Activated CD4-positive, alpha-beta memory T cell treated with anti-CD3 and anti-CD28 coated beads, Interleukin-2, amount 10 ng/mL, durations not matched to agents 7 days and 5 days (primary cell): ENCODE data around the gene PRKN. TPM values are rescaled to one million over a fixed set of nuclear protein-coding genes. Genes with fewer than 3 reads are reported as not detected.

ENCODE experiments used
- CTCF ChIA-PET: fragments of 350-600 bp; sonication (Branson Sonifier 250); formaldehyde crosslinking; loops from one replicate; lab custom pipeline; 2021; ENCODE audit warnings: antibody characterized with exemption, inconsistent platforms; lab: Charles Lee
- POLR2A ChIA-PET: fragments of 350-600 bp; sonication (Branson Sonifier 250); formaldehyde crosslinking; loops from one replicate; lab custom pipeline; 2021; ENCODE audit warnings: antibody characterized with exemption; lab: Charles Lee
- DNase-seq: peaks from one replicate; pipeline ENCODE4 v3.0.0-alpha.2; 2020
- H3K27ac Mint-ChIP-seq: one replicate; pipeline ENCODE4 v1.8.0; 2021; ENCODE audit warnings: mild to moderate bottlenecking, mixed read lengths
- H3K27me3 Mint-ChIP-seq: one replicate; pipeline ENCODE4 v1.8.0; 2021; ENCODE audit warnings: mixed read lengths
- H3K36me3 Mint-ChIP-seq: one replicate; pipeline ENCODE4 v1.8.0; 2021; ENCODE audit warnings: low read depth, mixed read lengths
- H3K4me1 Mint-ChIP-seq: one replicate; pipeline ENCODE4 v1.8.0; 2021; ENCODE audit warnings: mixed read lengths
- H3K4me3 Mint-ChIP-seq: one replicate; pipeline ENCODE4 v1.8.0; 2021; ENCODE audit warnings: mild to moderate bottlenecking, mixed read lengths
- H3K9me3 Mint-ChIP-seq: one replicate; pipeline ENCODE4 v1.8.0; 2021; ENCODE audit warnings: mixed read lengths
- total RNA-seq, 2 experiments: library from RNA; stranded (reverse); gene quantifications; one replicate each; pipeline ENCODE4 v1.2.3, GENCODE V29; 2021

The PRKN gene
- total RNA-seq, 2 experiments from 2014 or later = 0.13 to 0.43 TPM

DNA sequence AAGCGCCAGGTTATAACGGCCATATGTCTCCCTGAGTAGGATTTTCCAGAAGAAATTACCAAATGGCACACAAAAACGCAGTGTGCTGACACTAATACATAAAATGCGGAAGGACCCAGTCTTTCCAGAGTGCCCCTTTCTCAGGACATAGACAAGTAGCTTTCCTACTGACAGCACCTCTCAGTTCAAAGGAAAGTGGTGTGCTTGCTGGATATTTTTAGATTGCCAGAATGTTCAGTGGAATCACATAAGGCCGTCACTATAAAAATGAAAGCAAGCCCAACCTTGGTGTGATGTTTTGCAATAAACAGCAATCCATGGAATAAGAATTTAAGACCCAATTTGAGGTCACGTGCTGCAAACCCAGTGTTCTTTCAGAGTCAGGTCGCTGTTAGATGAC lies 1318.2 kb downstream of the PRKN start:
- Mint-ChIP-seq H3K36me3 (no peaks in the 10 kb centered on the region), H3K27me3 (no peaks in the 10 kb centered on the region), H3K27ac (no peak overlapping the region), H3K4me3 (no peak overlapping the region), H3K4me1 (no peaks in the 10 kb centered on the region), H3K9me3 (no peaks in the 10 kb centered on the region)
- no peak for DNase-seq
- POLR2A ChIA-PET = no interaction called here
- CTCF ChIA-PET = no interaction called here

DNA sequence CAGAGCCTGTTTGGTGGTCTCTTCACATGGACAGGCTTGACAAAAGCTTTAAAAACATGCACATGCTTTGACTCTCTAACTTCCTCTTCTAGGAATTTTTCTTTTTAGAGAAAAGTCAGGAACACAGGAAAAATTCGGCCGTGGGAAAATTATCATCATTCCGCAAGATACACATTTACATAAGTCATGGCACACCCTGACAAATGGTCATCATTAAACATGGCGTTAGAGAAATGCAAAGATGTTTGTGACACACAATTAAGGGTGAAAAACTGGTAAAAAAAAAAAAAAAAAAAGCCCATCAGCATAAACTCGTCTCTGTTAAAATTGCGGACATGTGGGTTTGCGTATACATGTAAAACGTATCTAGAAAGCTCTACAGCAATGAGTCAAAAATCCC lies 1319.5 kb downstream of the PRKN start:
- DNase-seq = no peak
- Mint-ChIP-seq H3K4me1 (no peaks in the 10 kb centered on the region), H3K9me3 (no peaks in the 10 kb centered on the region), H3K27me3 (no peaks in the 10 kb centered on the region), H3K27ac (no peak overlapping the region), H3K36me3 (no peaks in the 10 kb centered on the region), H3K4me3 (no peak overlapping the region)
- ChIA-PET POLR2A (no interaction called here), CTCF (interaction anchor here (0.7 to 4.2 kb wide), 2 partner anchors 10 to 479 kb away, joined by 4 to 20 read pairs; no protein-coding TSS in a partner anchor)

DNA sequence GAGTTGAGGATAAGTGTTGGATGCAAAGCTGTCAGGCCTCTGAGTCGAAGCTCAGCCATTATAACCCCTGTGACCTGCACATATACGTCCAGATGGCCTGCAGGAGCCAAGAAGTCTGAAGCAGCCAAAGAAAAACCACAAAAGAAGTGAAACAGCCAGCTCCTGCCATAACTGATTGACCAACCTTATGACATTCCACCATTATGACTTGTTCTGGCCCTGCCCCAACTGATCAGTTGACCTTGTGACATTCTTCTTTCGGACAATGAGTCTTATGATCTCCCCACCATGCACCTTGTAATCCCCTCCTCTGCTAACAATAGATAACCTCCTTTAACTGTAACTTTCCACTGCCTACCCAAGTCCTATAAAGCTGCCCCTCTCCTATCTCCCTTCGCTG lies 1320.0 kb downstream of the PRKN start:
- POLR2A ChIA-PET = no interaction called here
- H3K9me3 Mint-ChIP-seq = no peaks in the 10 kb centered on the region
- no peak for DNase-seq
- H3K4me3 Mint-ChIP-seq = no peak overlapping the region
- no peaks in the 10 kb centered on the region for H3K4me1 Mint-ChIP-seq
- H3K27me3 Mint-ChIP-seq = no peaks in the 10 kb centered on the region
- CTCF ChIA-PET = interaction anchor here (4.2 kb wide), 1 partner anchor 11 kb away, joined by 20 read pairs; no protein-coding TSS in a partner anchor
- H3K36me3 Mint-ChIP-seq = no peaks in the 10 kb centered on the region
- H3K27ac Mint-ChIP-seq = no peak overlapping the region

DNA sequence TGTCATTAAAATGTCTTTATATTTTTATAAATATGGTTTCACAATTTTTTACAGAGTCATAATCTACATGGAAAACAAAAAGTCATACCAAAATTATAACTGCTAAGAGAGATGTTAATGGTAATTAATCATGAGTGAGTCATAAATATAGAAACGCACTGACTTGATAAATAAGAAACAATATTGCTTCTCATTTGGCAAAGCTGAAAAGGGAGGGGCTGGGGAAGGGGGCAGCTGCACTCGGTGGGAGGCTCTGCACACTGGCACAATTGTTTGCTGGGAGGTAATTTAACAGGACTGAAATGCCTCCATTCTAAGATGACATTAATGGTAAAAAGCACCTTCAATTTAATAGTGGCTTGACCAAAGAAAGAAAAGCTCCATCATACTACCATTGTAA lies 1320.5 kb downstream of the PRKN start:
- ChIA-PET CTCF (interaction anchor here (4.2 kb wide), 1 partner anchor 11 kb away, joined by 20 read pairs; no protein-coding TSS in a partner anchor), POLR2A (no interaction called here)
- H3K4me1 Mint-ChIP-seq = no peaks in the 10 kb centered on the region
- no peaks in the 10 kb centered on the region for H3K36me3 Mint-ChIP-seq
- no peak overlapping the region for H3K4me3 Mint-ChIP-seq
- no peak overlapping the region for H3K27ac Mint-ChIP-seq
- no peaks in the 10 kb centered on the region for H3K27me3 Mint-ChIP-seq
- no peaks in the 10 kb centered on the region for H3K9me3 Mint-ChIP-seq
- DNase-seq = no peak

DNA sequence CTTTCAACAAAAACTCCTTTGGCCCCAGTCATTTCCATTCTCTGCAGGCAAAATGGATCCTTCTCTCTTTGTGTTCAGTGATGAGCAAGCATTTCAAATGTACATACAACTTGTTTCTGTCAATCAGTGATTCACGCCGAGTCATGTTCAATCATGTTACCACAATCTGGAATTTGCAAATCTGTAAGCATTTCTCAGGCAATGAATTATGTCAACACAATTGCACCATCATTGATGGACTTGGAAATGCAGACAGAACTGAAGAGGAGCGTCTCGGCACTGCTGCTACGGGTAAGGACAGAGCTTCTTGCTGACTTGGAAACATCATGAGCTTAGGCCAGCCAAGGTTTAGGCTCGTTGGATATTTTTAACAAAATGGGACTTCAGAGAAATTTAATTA lies 1320.9 kb downstream of the PRKN start:
- H3K9me3 Mint-ChIP-seq = no peaks in the 10 kb centered on the region
- H3K36me3 Mint-ChIP-seq = no peaks in the 10 kb centered on the region
- no peaks in the 10 kb centered on the region for H3K27me3 Mint-ChIP-seq
- no peak for DNase-seq
- H3K4me3 Mint-ChIP-seq = no peak overlapping the region
- H3K4me1 Mint-ChIP-seq = no peaks in the 10 kb centered on the region
- ChIA-PET POLR2A (no interaction called here), CTCF (interaction anchor here (4.2 kb wide), 1 partner anchor 12 kb away, joined by 20 read pairs; no protein-coding TSS in a partner anchor)
- H3K27ac Mint-ChIP-seq = no peak overlapping the region

DNA sequence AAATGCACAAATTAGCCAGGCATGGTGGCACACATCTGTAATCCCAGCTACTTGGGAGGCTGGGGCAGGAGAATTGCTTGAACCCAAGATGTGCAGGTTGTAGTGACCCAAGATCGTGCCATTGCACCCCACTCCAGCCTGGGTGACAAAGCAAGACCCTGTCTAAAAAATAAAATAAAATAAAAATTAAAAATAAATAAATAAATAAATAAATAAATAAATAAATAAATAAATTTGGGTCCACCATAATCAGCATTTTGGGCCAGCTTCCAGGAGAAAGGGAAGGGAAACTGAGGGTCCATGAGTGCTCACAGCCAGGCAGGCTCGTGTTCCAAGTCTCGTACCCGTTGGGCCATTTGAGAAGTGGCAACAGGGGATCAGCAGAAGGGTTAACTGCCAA lies 1322.1 kb downstream of the PRKN start:
- Mint-ChIP-seq H3K4me1 (no peaks in the 10 kb centered on the region), H3K9me3 (no peaks in the 10 kb centered on the region), H3K4me3 (no peak overlapping the region), H3K27me3 (no peaks in the 10 kb centered on the region), H3K27ac (no peak overlapping the region), H3K36me3 (no peaks in the 10 kb centered on the region)
- CTCF ChIA-PET = interaction anchor here (1.2 to 4.2 kb wide), 2 partner anchors 11 to 13 kb away, joined by 3 to 20 read pairs; no protein-coding TSS in a partner anchor
- POLR2A ChIA-PET = no interaction called here
- no peak for DNase-seq

DNA sequence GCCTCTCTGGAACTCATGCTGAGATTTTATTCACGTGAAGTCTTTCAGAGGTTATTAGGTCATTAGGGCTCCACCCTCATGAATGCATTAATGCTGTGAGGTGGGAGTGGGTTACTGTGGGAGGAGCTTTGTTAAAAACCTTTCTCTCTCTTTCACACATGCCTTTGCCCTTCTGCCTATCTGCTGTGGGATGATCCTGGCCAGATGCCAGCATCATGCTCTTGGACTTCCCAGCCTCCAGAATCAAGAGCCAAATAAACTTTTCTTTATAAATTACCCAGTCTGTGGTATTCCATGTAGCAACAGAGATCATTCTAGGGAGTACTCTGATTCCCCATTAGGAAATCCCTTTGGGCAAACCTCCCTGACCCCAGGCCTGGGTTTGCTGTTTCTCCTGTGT lies 1323.8 kb downstream of the PRKN start:
- Mint-ChIP-seq H3K4me3 (no peak overlapping the region), H3K27ac (no peak overlapping the region), H3K36me3 (no peaks in the 10 kb centered on the region), H3K27me3 (peaks cover 8% of the 10 kb centered on the region), H3K4me1 (no peaks in the 10 kb centered on the region), H3K9me3 (no peaks in the 10 kb centered on the region)
- DNase-seq = no peak
- ChIA-PET POLR2A (no interaction called here), CTCF (no interaction called here)

DNA sequence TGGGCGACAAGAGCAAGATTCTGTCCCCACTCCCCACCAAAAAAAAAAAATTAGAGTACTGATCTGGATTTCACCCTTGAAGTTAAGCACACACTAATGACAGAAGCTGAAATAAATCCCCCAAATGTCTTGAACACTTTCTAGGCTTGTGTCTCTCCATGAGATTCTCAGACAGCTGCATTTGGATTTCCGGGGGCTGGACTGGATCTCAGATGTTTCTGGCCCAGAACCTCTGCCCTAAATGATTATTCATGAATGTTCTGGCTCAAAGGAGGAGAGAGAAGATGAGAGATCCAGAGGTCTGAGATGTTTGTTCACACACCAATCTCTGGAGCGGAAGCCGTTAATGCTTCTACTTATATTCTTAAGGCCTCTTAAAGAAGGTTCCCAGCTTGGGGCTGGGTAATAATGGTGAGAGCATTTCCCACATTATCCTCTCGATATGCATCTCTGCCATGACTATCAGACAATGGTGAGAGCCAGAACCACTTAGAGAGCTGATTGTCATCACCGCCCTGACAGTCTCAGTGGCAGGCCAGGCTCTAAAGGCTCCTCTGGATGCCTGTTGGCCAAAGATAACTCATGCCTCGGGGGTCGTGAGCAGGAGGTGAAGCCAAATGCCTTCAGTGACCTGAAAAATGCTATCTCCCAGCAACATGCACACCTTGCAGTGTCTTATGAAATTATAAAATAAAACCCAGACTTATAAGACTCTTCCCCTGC lies 1325.8 kb downstream of the PRKN start:
- peaks cover 26% of the 10 kb centered on the region for H3K27me3 Mint-ChIP-seq
- no peaks in the 10 kb centered on the region for H3K36me3 Mint-ChIP-seq
- no peaks in the 10 kb centered on the region for H3K9me3 Mint-ChIP-seq
- ChIA-PET CTCF (interaction anchor here (0.9 kb wide), 1 partner anchor 9 kb away, joined by 3 read pairs; no protein-coding TSS in a partner anchor), POLR2A (no interaction called here)
- no peaks in the 10 kb centered on the region for H3K4me1 Mint-ChIP-seq
- no peak for DNase-seq
- H3K27ac Mint-ChIP-seq = no peak overlapping the region
- no peak overlapping the region for H3K4me3 Mint-ChIP-seq

DNA sequence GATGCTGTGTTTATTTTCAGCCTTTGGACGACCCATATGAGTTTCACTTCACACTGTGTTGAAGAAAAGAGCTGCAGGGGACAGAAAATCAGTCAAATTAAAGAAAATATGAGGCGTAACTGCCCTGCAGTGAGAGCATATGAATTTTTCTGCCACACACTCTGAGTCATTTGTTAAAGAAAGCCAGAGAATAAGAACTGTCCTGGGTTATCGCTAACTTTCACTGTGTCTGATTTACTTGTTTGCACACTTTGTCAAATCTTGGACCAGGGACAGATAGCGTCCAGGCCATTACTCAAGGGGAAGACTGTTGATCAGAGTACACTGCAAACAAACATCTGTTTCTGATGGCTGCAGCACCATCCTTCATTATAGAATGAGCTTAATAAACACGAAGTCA lies 1326.9 kb downstream of the PRKN start:
- H3K36me3 Mint-ChIP-seq = no peaks in the 10 kb centered on the region
- ChIA-PET POLR2A (no interaction called here), CTCF (interaction anchor here (0.6 kb wide), 1 partner anchor 9 kb away, joined by 3 read pairs; no protein-coding TSS in a partner anchor)
- H3K9me3 Mint-ChIP-seq = no peaks in the 10 kb centered on the region
- DNase-seq = no peak
- H3K27me3 Mint-ChIP-seq = peaks cover 35% of the 10 kb centered on the region
- no peak overlapping the region for H3K27ac Mint-ChIP-seq
- no peak overlapping the region for H3K4me3 Mint-ChIP-seq
- no peaks in the 10 kb centered on the region for H3K4me1 Mint-ChIP-seq

DNA sequence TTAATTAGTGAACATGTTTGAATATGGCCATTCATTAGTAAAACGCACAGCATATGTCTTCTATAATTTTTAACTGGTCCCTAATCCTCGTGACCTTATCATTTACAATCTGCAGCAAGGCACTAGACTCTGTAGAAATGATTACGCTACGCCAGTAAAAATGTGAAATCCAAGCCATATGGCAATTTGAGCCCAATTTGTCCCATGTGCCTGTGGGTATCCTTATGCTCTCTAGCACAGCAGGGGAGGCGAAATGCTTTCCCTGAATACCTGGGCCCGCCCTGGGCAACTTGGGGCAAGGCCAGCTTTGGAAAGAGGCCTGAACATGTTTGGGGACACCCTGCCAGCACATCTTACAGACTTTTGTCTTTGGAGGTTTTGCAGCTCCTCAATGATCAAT lies 1331.0 kb downstream of the PRKN start:
- Mint-ChIP-seq H3K4me1 (no peaks in the 10 kb centered on the region), H3K27me3 (peaks cover 40% of the 10 kb centered on the region), H3K9me3 (no peaks in the 10 kb centered on the region), H3K4me3 (no peak overlapping the region), H3K27ac (no peak overlapping the region), H3K36me3 (no peaks in the 10 kb centered on the region)
- no peak for DNase-seq
- POLR2A ChIA-PET = no interaction called here
- CTCF ChIA-PET = interaction anchor here (1.5 kb wide), 1 partner anchor 21 kb away, joined by 6 read pairs; no protein-coding TSS in a partner anchor

DNA sequence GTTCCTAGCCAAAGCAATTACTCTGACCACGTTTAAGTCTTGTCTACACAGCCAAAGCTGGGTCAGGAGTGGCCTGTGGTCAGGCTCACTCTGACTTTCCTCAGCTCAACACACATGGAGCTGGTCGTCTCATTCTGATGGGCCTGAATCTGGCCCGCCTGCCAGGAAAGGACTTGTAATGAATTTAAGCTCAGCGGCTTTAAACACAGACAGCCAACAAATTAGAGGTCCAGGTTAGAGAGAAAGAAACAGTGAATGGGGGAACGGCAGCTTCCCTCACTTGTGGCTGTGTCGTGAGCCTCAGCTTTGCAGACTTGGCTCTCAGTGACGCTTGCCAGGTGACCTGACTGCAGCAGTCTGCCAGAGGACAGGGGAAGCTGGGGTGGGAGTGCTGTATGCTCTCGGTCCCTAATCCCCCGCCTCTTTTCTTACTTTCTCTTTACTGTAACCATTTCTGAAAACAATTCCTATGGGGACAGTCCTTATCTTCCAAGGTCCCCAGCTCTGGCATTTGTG lies 1331.8 kb downstream of the PRKN start:
- peaks cover 40% of the 10 kb centered on the region for H3K27me3 Mint-ChIP-seq
- H3K9me3 Mint-ChIP-seq = no peaks in the 10 kb centered on the region
- DNase-seq = no peak
- POLR2A ChIA-PET = no interaction called here
- CTCF ChIA-PET = interaction anchor here (0.6 to 2.6 kb wide), 2 partner anchors 23 to 35 kb away, joined by 5 to 16 read pairs; no protein-coding TSS in a partner anchor
- H3K4me3 Mint-ChIP-seq = no peak overlapping the region
- H3K36me3 Mint-ChIP-seq = no peaks in the 10 kb centered on the region
- H3K4me1 Mint-ChIP-seq = no peaks in the 10 kb centered on the region
- no peak overlapping the region for H3K27ac Mint-ChIP-seq

DNA sequence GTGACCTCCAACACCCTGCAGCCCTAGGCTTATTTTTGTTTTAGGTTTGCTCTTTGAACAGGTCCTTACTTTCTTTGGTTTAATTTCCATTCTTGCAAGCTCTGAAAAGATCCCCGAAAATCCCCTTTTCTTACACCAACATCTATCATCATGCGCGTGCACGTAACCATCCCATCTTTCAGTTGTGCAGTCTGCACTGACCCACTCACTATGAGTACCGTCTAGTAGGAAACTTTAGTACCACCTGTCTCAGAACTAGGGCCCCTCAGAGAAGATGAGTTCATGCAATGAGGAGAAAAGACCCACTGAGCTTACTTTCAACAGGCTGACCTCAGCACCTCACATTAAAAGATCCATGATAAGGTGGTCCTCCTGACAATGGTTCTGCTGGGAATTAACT lies 1333.1 kb downstream of the PRKN start:
- Mint-ChIP-seq H3K9me3 (no peaks in the 10 kb centered on the region), H3K27me3 (peaks cover 37% of the 10 kb centered on the region), H3K4me3 (no peak overlapping the region), H3K36me3 (no peaks in the 10 kb centered on the region), H3K4me1 (no peaks in the 10 kb centered on the region), H3K27ac (no peak overlapping the region)
- ChIA-PET CTCF (interaction anchor here (1.0 to 2.6 kb wide), 7 partner anchors 10 to 310 kb away, joined by 3 to 16 read pairs (median 4); no protein-coding TSS in a partner anchor), POLR2A (interaction anchor here (1.3 to 1.7 kb wide), 2 partner anchors 24 to 120 kb away, joined by 4 to 5 read pairs; partner anchors contain the start of gene AGPAT4)
- DNase-seq = no peak

DNA sequence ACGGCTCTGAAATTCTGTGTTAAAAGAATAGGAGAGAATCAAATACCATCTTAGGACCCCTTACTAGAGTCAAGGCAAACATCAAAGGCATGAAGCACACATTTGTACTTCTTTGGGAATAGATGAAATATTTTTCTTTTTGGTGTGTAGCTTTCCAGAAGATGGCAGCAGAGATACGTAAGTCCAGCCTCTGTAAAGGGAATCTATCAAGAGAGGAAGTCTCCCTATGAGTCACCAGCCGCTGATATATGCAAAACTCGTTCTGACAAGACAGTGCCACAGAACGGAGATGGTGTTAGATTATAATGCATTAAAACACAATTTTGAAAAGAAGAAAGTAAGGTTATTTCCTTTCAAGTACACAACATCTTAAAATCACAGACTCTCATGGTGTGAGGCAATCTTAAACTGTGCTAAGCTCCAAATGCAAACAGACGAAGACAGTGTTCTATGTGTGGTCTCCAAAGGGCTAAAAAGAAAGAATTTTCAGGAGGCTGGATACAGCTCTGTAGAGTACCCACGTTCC lies 1333.7 kb downstream of the PRKN start:
- POLR2A ChIA-PET = interaction anchor here (1.3 to 1.7 kb wide), 2 partner anchors 24 to 120 kb away, joined by 4 to 5 read pairs; partner anchors contain the start of gene AGPAT4

More for the DNA sequence above, 1333.7 kb downstream of the PRKN start:
- Mint-ChIP-seq H3K9me3 (no peaks in the 10 kb centered on the region), H3K27me3 (peaks cover 34% of the 10 kb centered on the region), H3K4me3 (no peak overlapping the region), H3K4me1 (no peaks in the 10 kb centered on the region), H3K36me3 (no peaks in the 10 kb centered on the region), H3K27ac (no peak overlapping the region)
- CTCF ChIA-PET = interaction anchor here (1.0 to 2.6 kb wide), 8 partner anchors 11 to 463 kb away, joined by 3 to 16 read pairs (median 4); no protein-coding TSS in a partner anchor
- peak; percentile 69 for DNase-seq
